MM.1S (cell line): ENCODE data around the gene STARD4.
A peak's percentile ranks its signal among the peaks of the same experiment; 100 is the strongest.

Experiments used
- DNase-seq: peaks from one replicate; pipeline ENCODE4 v3.0.0-alpha.2; 2015
- H2AFZ ChIP-seq: fragments of 300-600 bp; sonication (generic); 2 replicates; pipeline ENCODE4 v1.6.0; 2016; ENCODE audit warnings: antibody characterized with exemption, low read length
- H3F3A ChIP-seq: fragments of 300-600 bp; sonication (generic); 2 replicates; pipeline ENCODE4 v1.6.1; 2016; ENCODE audit warnings: mild to moderate bottlenecking, antibody characterized with exemption, low read length, moderate library complexity, mixed read lengths; ENCODE audit not compliant: insufficient read depth
- H3K27ac ChIP-seq: fragments of 300-600 bp; sonication (generic); 2 replicates; pipeline ENCODE4 v1.5.1; 2016; ENCODE audit warnings: mild to moderate bottlenecking, low read length
- H3K27me3 ChIP-seq: fragments of 300-600 bp; sonication (generic); replicated peaks from 2 replicates; pipeline ENCODE4 v1.6.0; 2016; ENCODE audit warnings: low read length; ENCODE audit not compliant: insufficient read depth
- H3K36me3 ChIP-seq: fragments of 300-600 bp; sonication (generic); replicated peaks from 2 replicates; pipeline ENCODE4 v1.6.1; 2016; ENCODE audit warnings: mild to moderate bottlenecking, low read length, mixed read lengths; ENCODE audit not compliant: insufficient read depth
- H3K4me1 ChIP-seq: fragments of 300-600 bp; sonication (generic); 2 replicates; pipeline ENCODE4 v1.6.1; 2016; ENCODE audit warnings: low read length, mixed read lengths
- H3K4me2 ChIP-seq: fragments of 300-600 bp; sonication (generic); 2 replicates; pipeline ENCODE4 v1.6.0; 2016; ENCODE audit warnings: low read depth, low read length
- H3K4me3 ChIP-seq: fragments of 300-600 bp; sonication (generic); 2 replicates; pipeline ENCODE4 v1.5.1; 2016; ENCODE audit warnings: low read length, mixed read lengths
- H3K79me2 ChIP-seq: fragments of 300-600 bp; sonication (generic); 2 replicates; pipeline ENCODE4 v1.6.1; 2016; ENCODE audit warnings: mixed run types, low read length, mixed read lengths
- H3K9ac ChIP-seq: fragments of 300-600 bp; sonication (generic); 2 replicates; pipeline ENCODE4 v1.6.1; 2016; ENCODE audit warnings: low read length, mixed read lengths
- H3K9me2 ChIP-seq: fragments of 300-600 bp; sonication (generic); replicated peaks from 2 replicates; pipeline ENCODE4 v1.6.1; 2016; ENCODE audit warnings: mild to moderate bottlenecking, low read length, mixed read lengths; ENCODE audit not compliant: insufficient read depth
- H3K9me3 ChIP-seq: fragments of 300-600 bp; sonication (generic); replicated peaks from 2 replicates; pipeline ENCODE4 v1.6.1; 2016; ENCODE audit warnings: mild to moderate bottlenecking, low read length, mixed read lengths; ENCODE audit not compliant: insufficient read depth
- H4K20me1 ChIP-seq: fragments of 300-600 bp; sonication (generic); 2 replicates; pipeline ENCODE4 v1.6.1; 2016; ENCODE audit warnings: mild to moderate bottlenecking, low read length, moderate library complexity, mixed read lengths; ENCODE audit not compliant: insufficient read depth
- CTCF ChIP-seq: fragments of 300-600 bp; sonication (generic); IDR thresholded peaks from 2 replicates; pipeline ENCODE4 v1.5.1; 2016; ENCODE audit warnings: antibody characterized with exemption, low read length, mixed read lengths
- EZH2 ChIP-seq: fragments of 300-600 bp; sonication (generic); optimal IDR thresholded peaks from 2 replicates; pipeline ENCODE3; 2017; ENCODE audit warnings: low read depth, mild to moderate bottlenecking, antibody characterized with exemption, low read length, mixed read lengths
- EZH2phosphoT487 ChIP-seq: fragments of 300-600 bp; sonication (generic); IDR thresholded peaks from 2 replicates; pipeline ENCODE4 v1.6.1; 2018; ENCODE audit warnings: antibody characterized with exemption, low read length

The STARD4 gene

GRCh38 chr5:111551569-111552275 lies 39.4 kb upstream of the STARD4 start:
- Histone ChIP-seq H3K27me3 (no peaks in the 10 kb centered on the region), H3K9ac (no peak overlapping the region), H3K27ac (no peak overlapping the region), H3K79me2 (no peaks in the 10 kb centered on the region), H2AFZ (no peak overlapping the region), H3K4me2 (no peak overlapping the region), H3K9me3 (no peaks in the 10 kb centered on the region), H4K20me1 (no peaks in the 10 kb centered on the region), H3F3A (no peaks in the 10 kb centered on the region), H3K9me2 (no peaks in the 10 kb centered on the region), H3K4me3 (no peak overlapping the region), H3K36me3 (no peaks in the 10 kb centered on the region), H3K4me1 (no peaks in the 10 kb centered on the region)
- no peak for DNase-seq
- TF ChIP-seq EZH2: no peak
- TF ChIP-seq CTCF: no peak
- no peak for TF ChIP-seq EZH2phosphoT487

DNA sequence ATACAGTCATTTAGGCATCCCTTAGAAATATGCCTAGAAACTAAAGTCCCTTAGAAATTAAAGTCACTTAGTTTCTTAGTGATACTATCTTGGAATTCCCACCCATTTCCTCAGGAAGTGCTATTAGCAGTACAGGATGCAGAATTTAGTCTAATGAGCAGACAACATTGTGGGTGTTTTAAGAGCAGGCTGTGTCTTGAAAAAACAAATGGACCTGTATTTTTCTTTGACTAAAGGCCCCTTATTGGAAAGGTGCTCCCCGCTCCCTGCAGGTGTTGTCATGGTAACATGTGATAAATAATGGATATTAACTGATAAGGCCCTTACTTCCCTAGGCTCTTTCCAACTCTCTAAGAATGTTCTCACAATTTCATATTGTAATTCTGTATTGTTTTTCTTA lies 38.8 kb upstream of the STARD4 start:
- H3K27ac ChIP-seq: no peak overlapping the region
- H3K27me3 ChIP-seq: no peaks in the 10 kb centered on the region

DNA sequence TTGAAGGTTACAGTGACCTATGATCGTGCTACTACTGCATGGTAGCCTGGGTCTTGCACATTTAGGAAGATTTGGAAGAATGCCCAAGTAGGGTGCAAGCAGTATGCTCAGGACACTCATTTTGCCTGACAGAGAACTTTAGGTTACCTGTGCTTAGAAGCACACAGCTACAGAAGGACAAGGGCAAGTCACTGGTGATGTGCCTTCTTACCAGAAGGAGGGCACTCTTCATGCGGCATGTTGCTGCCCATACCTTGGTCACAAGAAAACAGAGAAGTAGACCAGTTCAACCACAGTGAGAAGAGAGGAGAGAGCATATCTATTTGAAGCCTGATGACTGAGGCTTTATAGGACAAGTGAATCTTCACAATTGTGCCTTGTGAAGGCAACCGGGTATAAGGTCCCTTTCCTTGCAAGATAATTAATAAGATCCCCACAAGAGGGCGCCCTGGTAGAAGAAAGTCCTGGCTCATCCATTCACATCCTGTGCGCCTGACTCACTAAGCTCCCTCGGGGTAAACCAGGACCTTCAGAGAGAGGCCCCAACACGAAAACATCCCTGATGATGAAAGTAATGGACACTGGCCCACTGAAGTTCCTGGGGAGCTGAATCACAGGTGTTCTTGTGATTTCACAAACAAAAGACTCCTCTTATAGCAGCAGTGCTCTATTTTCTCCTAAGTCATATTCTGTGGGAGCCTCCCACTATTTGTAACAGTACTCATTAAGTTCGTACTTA lies 38.1 kb upstream of the STARD4 start:
- Histone ChIP-seq H3K27me3 (no peaks in the 10 kb centered on the region), H3K79me2 (no peaks in the 10 kb centered on the region), H3K4me1 (no peaks in the 10 kb centered on the region), H3K36me3 (no peaks in the 10 kb centered on the region), H2AFZ (peak overlapping the region; percentile 24), H4K20me1 (no peaks in the 10 kb centered on the region), H3K9me3 (no peaks in the 10 kb centered on the region), H3F3A (no peaks in the 10 kb centered on the region), H3K9ac (no peak overlapping the region), H3K27ac (no peak overlapping the region), H3K9me2 (no peaks in the 10 kb centered on the region), H3K4me2 (no peak overlapping the region), H3K4me3 (no peak overlapping the region)
- DNase-seq: peak; percentile 73
- no peak for TF ChIP-seq EZH2
- TF ChIP-seq EZH2phosphoT487: no peak
- TF ChIP-seq CTCF: peak; percentile 64

More for the DNA sequence above, 38.8 kb upstream of the STARD4 start:
- no peaks in the 10 kb centered on the region for H3K4me1 ChIP-seq
- no peaks in the 10 kb centered on the region for H4K20me1 ChIP-seq
- TF ChIP-seq CTCF (no peak), EZH2phosphoT487 (no peak), EZH2 (no peak)
- no peak for DNase-seq
- no peak overlapping the region for H3K9ac ChIP-seq
- H2AFZ ChIP-seq: peak overlapping the region; percentile 24; the same call in 1 of the 2 replicates
- H3K9me3 ChIP-seq: no peaks in the 10 kb centered on the region
- no peaks in the 10 kb centered on the region for H3K9me2 ChIP-seq
- H3K79me2 ChIP-seq: no peaks in the 10 kb centered on the region
- no peaks in the 10 kb centered on the region for H3F3A ChIP-seq
- no peak overlapping the region for H3K4me2 ChIP-seq
- no peak overlapping the region for H3K4me3 ChIP-seq
- no peaks in the 10 kb centered on the region for H3K36me3 ChIP-seq
